MCF 10A (cell line): Measurements from ENCODE around the gene SCN9A. TPM values are rescaled to one million over a fixed set of nuclear protein-coding genes. Genes with fewer than 3 reads are reported as not detected.

Experiments used
- BruUV-seq: library from RNA; stranded (reverse); fragments of 400-500 nt; replicated peaks from 2 replicates; lab custom pipeline; 2021; lab: Mats Ljungman, UMichigan
- CTCF ChIA-PET: fragments of 300-600 bp; sonication (Branson Sonifier 250); formaldehyde crosslinking; extraction: SDS; loops from one replicate; lab custom pipeline; 2021; ENCODE audit warnings: antibody characterized with exemption, inconsistent platforms; lab: Yijun Ruan, JAX
- POLR2A ChIA-PET: fragments of 300-600, 350-650 bp; sonication (Branson Sonifier 250); formaldehyde crosslinking; extraction: SDS; loops from one replicate; lab custom pipeline; 2020; ENCODE audit warnings: antibody characterized with exemption, inconsistent platforms; lab: Yijun Ruan, JAX
- DNase-seq: peaks from one replicate; pipeline ENCODE4 v3.0.0-alpha.2; 2018; ENCODE audit not compliant: unreplicated experiment
- H3K27ac Mint-ChIP-seq: one replicate; pipeline ENCODE4 v1.8.0; 2022; ENCODE audit warnings: mild to moderate bottlenecking, low read depth, mixed read lengths; ENCODE audit not compliant: unreplicated experiment
- H3K27me3 Mint-ChIP-seq: one replicate; pipeline ENCODE4 v1.8.0; 2022; ENCODE audit warnings: mixed read lengths; ENCODE audit not compliant: insufficient read depth, unreplicated experiment
- H3K36me3 Mint-ChIP-seq: one replicate; pipeline ENCODE4 v1.8.0; 2022; ENCODE audit warnings: mild to moderate bottlenecking, moderate library complexity, mixed read lengths; ENCODE audit not compliant: insufficient read depth, unreplicated experiment
- H3K4me1 Mint-ChIP-seq: one replicate; pipeline ENCODE4 v1.8.0; 2022; ENCODE audit warnings: mixed read lengths; ENCODE audit not compliant: insufficient read depth, unreplicated experiment
- H3K4me3 Mint-ChIP-seq: one replicate; pipeline ENCODE4 v1.8.0; 2022; ENCODE audit warnings: mild to moderate bottlenecking, moderate library complexity, mixed read lengths; ENCODE audit not compliant: unreplicated experiment
- H3K9me3 Mint-ChIP-seq: one replicate; pipeline ENCODE4 v1.8.0; 2022; ENCODE audit warnings: mixed read lengths; ENCODE audit not compliant: unreplicated experiment
- intact Hi-C: fragments of 100-400 bp; cut with micrococcal nuclease; formaldehyde crosslinking; loops from 2 replicates; pipeline ENCODE4 v1.14.1; 2022
- total RNA-seq: library from RNA; stranded (reverse); gene quantifications from 2 replicates; pipeline ENCODE4 v1.2.3, GENCODE V29; 2022
- TF ChIP-seq, protein P1 (sequence below): fragments of 200-600 bp; IDR thresholded peaks from one replicate; pipeline ENCODE4 v1.8.0; 2022; ENCODE audit warnings: antibody characterized with exemption, mild to moderate bottlenecking; ENCODE audit not compliant: unreplicated experiment

SCN9A gene
- total RNA-seq, 1 experiment from 2014 or later, result 1.3 TPM

DNA sequence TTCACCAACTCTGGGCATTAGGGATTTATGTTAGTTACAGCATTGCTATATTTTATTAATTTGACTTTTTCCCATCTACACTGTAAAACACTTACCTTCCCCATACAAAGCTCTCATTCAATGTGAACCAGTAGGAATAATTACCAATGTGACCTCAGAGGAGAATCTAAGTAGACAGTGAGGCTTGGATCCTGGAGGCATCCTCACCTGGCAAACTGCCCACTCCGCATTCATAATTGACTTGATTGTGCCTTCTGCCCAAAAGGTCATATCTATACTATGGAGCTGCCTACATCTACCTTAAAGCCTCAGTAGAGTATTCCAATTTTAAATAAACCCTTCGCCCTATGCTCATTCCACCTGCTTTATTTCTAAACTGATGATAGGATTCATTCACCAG lies 202.5 kb downstream of the SCN9A start:
- intact Hi-C loops, result no loop called here
- POLR2A ChIA-PET, result no interaction called here
- DNase-seq, result no peak
- TF ChIP-seq, protein P1, sequence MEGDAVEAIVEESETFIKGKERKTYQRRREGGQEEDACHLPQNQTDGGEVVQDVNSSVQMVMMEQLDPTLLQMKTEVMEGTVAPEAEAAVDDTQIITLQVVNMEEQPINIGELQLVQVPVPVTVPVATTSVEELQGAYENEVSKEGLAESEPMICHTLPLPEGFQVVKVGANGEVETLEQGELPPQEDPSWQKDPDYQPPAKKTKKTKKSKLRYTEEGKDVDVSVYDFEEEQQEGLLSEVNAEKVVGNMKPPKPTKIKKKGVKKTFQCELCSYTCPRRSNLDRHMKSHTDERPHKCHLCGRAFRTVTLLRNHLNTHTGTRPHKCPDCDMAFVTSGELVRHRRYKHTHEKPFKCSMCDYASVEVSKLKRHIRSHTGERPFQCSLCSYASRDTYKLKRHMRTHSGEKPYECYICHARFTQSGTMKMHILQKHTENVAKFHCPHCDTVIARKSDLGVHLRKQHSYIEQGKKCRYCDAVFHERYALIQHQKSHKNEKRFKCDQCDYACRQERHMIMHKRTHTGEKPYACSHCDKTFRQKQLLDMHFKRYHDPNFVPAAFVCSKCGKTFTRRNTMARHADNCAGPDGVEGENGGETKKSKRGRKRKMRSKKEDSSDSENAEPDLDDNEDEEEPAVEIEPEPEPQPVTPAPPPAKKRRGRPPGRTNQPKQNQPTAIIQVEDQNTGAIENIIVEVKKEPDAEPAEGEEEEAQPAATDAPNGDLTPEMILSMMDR, result no peak
- BruUV-seq, result no TSS peak
- H3K4me1 Mint-ChIP-seq, result peaks cover 11% of the 10 kb centered on the region
- no peak overlapping the region for H3K27ac Mint-ChIP-seq
- H3K36me3 Mint-ChIP-seq, result no peaks in the 10 kb centered on the region
- H3K4me3 Mint-ChIP-seq, result no peak overlapping the region
- CTCF ChIA-PET, result interaction anchor here (0.6 to 1.1 kb wide), 3 partner anchors 21 to 538 kb away, joined by 3 to 6 read pairs (median 3); no protein-coding TSS in a partner anchor
- H3K9me3 Mint-ChIP-seq, result no peaks in the 10 kb centered on the region
- H3K27me3 Mint-ChIP-seq, result peaks cover 11% of the 10 kb centered on the region

DNA sequence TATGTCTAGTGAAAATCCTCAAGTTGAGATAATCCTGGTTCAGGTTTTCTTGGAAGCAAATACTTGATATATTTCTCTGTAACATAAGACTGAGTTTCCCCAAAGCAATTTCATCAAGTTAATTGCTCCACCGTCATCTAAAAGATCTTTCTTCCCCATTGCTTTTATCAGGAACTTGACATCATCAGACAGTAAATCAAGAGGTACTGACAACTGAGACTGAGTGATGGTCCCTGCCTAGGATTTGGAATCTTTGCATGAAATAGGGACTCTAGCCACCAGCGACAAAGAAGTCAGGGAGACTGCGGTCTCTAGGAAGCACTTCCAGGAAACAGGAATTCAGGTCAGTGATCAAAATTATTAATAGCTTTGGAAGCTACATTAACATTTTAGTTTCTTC lies 204.5 kb downstream of the SCN9A start:
- ChIA-PET POLR2A (no interaction called here), CTCF (interaction anchor here (1.3 kb wide), 1 partner anchor 11 kb away, joined by 4 read pairs; no protein-coding TSS in a partner anchor)
- no TSS peak for BruUV-seq
- Mint-ChIP-seq H3K27me3 (no peaks in the 10 kb centered on the region), H3K9me3 (no peaks in the 10 kb centered on the region), H3K36me3 (no peaks in the 10 kb centered on the region), H3K4me1 (peaks cover 11% of the 10 kb centered on the region), H3K27ac (no peak overlapping the region), H3K4me3 (no peak overlapping the region)
- no peak for DNase-seq
- TF ChIP-seq, protein P1, result no peak
- intact Hi-C loops, result no loop called here

DNA sequence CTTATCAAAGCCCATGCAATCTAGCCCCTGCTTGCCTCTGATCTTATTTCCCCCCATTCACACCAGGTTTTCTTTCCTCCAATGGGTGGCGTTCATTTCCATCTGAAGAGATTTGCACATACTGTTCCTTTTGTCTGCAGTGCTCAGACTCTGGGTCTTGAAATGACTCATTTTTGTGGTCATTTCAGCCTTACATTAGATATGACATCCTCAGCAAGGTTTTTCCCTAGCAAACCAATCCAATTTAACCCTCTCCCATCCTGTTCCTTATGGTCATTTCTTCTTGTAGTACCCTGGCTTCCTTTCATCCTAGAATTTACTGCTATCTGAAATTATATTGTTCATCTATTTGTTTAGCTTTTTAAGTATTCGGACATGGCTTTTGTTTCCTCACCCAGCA lies 205.4 kb downstream of the SCN9A start:
- H3K4me3 Mint-ChIP-seq, result no peak overlapping the region
- no peaks in the 10 kb centered on the region for H3K36me3 Mint-ChIP-seq
- H3K27me3 Mint-ChIP-seq, result no peaks in the 10 kb centered on the region
- POLR2A ChIA-PET, result interaction anchor here (0.8 to 1.0 kb wide), 2 partner anchors 42 to 738 kb away, joined by 3 to 4 read pairs; partner anchors contain the start of gene SCN1A
- TF ChIP-seq, protein P1, result no peak
- intact Hi-C loops, result no loop called here
- H3K9me3 Mint-ChIP-seq, result no peaks in the 10 kb centered on the region
- no peak overlapping the region for H3K27ac Mint-ChIP-seq
- CTCF ChIA-PET, result no interaction called here
- peak; percentile 11 for DNase-seq
- no TSS peak for BruUV-seq
- peaks cover 11% of the 10 kb centered on the region for H3K4me1 Mint-ChIP-seq

GRCh38 chr2:166167449-166167848 lies 208.3 kb downstream of the SCN9A start:
- peak; percentile 22 for DNase-seq

More at GRCh38 chr2:166167449-166167848, 208.3 kb downstream of the SCN9A start:
- TF ChIP-seq, protein P1, result no peak
- no peak overlapping the region for H3K4me3 Mint-ChIP-seq
- no TSS peak for BruUV-seq
- no peak overlapping the region for H3K27ac Mint-ChIP-seq
- ChIA-PET CTCF (interaction anchor here (0.9 kb wide), 1 partner anchor 66 kb away, joined by 3 read pairs; no protein-coding TSS in a partner anchor), POLR2A (interaction anchor here (0.6 kb wide), 1 partner anchor 49 kb away, joined by 3 read pairs; no protein-coding TSS in a partner anchor)
- H3K4me1 Mint-ChIP-seq, result peaks cover 11% of the 10 kb centered on the region
- H3K27me3 Mint-ChIP-seq, result peaks cover 7% of the 10 kb centered on the region
- no peaks in the 10 kb centered on the region for H3K9me3 Mint-ChIP-seq
- intact Hi-C loops, result no loop called here
- H3K36me3 Mint-ChIP-seq, result peaks cover 5% of the 10 kb centered on the region
